GM21576 (cell line): ENCODE data around the gene IFT52.

Source experiments
- ATAC-seq: cut with Tn5 transposase; IDR thresholded peaks from one replicate; pipeline ENCODE4 v1.9.1; 2021; ENCODE audit warnings: mild to moderate bottlenecking, moderate library complexity; ENCODE audit not compliant: unreplicated experiment

The IFT52 gene

GRCh38 chr20:43590392-43591303, at the start of gene IFT52:
IFT52 (plus strand) TSS chr20:43590937; CDS start chr20:43594699, 3,762 bp downstream.
- ATAC-seq: peak; percentile 97

GRCh38 chr20:43541214-43541613, 49.5 kb upstream of the IFT52 start:
- no peak for ATAC-seq

GRCh38 chr20:43542161-43542560, 48.6 kb upstream of the IFT52 start:
- ATAC-seq: no peak

- ATAC-seq: no peak
Observed at GRCh38 chr20:43542674-43543073, 48.1 kb upstream of the IFT52 start.

GRCh38 chr20:43543138-43543537, 47.6 kb upstream of the IFT52 start:
- no peak for ATAC-seq

GRCh38 chr20:43544501-43544900, 46.2 kb upstream of the IFT52 start:
- no peak for ATAC-seq

GRCh38 chr20:43545837-43546578, 44.7 kb upstream of the IFT52 start:
- no peak for ATAC-seq

- no peak for ATAC-seq
Observed at GRCh38 chr20:43548273-43548880, 42.4 kb upstream of the IFT52 start.

GRCh38 chr20:43549416-43550065, 41.2 kb upstream of the IFT52 start:
- no peak for ATAC-seq

GRCh38 chr20:43550456-43550855, 40.3 kb upstream of the IFT52 start:
- ATAC-seq: no peak

- ATAC-seq: no peak
Observed at GRCh38 chr20:43554369-43554768, 36.4 kb upstream of the IFT52 start.

- ATAC-seq: no peak
Observed at GRCh38 chr20:43558412-43559146, 32.2 kb upstream of the IFT52 start, which contains the start of gene SGK2. SGK2 (plus strand) TSS chr20:43559027; CDS start chr20:43566496, 7,469 bp downstream.

GRCh38 chr20:43559147-43559987, 31.4 kb upstream of the IFT52 start:
- no peak for ATAC-seq

GRCh38 chr20:43560974-43561373, 29.8 kb upstream of the IFT52 start:
- ATAC-seq: no peak

GRCh38 chr20:43563429-43563828, 27.3 kb upstream of the IFT52 start:
- ATAC-seq: no peak

GRCh38 chr20:43563991-43564390, 26.7 kb upstream of the IFT52 start:
- ATAC-seq: no peak

GRCh38 chr20:43564455-43564854, 26.3 kb upstream of the IFT52 start:
- no peak for ATAC-seq

- no peak for ATAC-seq
Observed at GRCh38 chr20:43564993-43565757, 25.6 kb upstream of the IFT52 start.

- no peak for ATAC-seq
Observed at GRCh38 chr20:43565758-43566104, 25.0 kb upstream of the IFT52 start.
